Adipocyte (in vitro differentiated cells): ENCODE results near the gene FGD2.

ENCODE experiments used
- DNase-seq: peaks from one replicate; pipeline ENCODE4 v3.0.0-alpha.2; 2015; ENCODE audit warnings: low read depth
- H3K27me3 ChIP-seq: replicated peaks from 2 replicates; pipeline ENCODE4 v1.7.0; 2013; ENCODE audit warnings: mild to moderate bottlenecking, low read length, moderate library complexity; ENCODE audit not compliant: control insufficient read depth, insufficient read depth
- H3K36me3 ChIP-seq: 2 replicates; pipeline ENCODE4 v1.7.0; 2013; ENCODE audit warnings: low read length, mild to moderate bottlenecking, moderate library complexity; ENCODE audit not compliant: control insufficient read depth, insufficient read depth, severe bottlenecking
- H3K4me1 ChIP-seq: 2 replicates; pipeline ENCODE4 v1.7.0; 2013; ENCODE audit warnings: mild to moderate bottlenecking, low read length, moderate library complexity; ENCODE audit not compliant: control insufficient read depth, insufficient read depth
- H3K4me3 ChIP-seq: 2 replicates; pipeline ENCODE4 v1.7.0; 2013; ENCODE audit warnings: mild to moderate bottlenecking, low read length, moderate library complexity
- H3K9ac ChIP-seq: 2 replicates; pipeline ENCODE4 v1.7.0; 2013; ENCODE audit warnings: mild to moderate bottlenecking, low read length, moderate library complexity
- H3K9me3 ChIP-seq: 2 replicates; pipeline ENCODE4 v1.7.0; 2013; ENCODE audit warnings: mild to moderate bottlenecking, low read length, moderate library complexity; ENCODE audit not compliant: control insufficient read depth

FGD2 gene, protein sequence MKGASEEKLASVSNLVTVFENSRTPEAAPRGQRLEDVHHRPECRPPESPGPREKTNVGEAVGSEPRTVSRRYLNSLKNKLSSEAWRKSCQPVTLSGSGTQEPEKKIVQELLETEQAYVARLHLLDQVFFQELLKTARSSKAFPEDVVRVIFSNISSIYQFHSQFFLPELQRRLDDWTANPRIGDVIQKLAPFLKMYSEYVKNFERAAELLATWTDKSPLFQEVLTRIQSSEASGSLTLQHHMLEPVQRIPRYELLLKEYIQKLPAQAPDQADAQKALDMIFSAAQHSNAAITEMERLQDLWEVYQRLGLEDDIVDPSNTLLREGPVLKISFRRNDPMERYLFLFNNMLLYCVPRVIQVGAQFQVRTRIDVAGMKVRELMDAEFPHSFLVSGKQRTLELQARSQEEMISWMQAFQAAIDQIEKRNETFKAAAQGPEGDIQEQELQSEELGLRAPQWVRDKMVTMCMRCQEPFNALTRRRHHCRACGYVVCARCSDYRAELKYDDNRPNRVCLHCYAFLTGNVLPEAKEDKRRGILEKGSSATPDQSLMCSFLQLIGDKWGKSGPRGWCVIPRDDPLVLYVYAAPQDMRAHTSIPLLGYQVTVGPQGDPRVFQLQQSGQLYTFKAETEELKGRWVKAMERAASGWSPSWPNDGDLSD

DNA sequence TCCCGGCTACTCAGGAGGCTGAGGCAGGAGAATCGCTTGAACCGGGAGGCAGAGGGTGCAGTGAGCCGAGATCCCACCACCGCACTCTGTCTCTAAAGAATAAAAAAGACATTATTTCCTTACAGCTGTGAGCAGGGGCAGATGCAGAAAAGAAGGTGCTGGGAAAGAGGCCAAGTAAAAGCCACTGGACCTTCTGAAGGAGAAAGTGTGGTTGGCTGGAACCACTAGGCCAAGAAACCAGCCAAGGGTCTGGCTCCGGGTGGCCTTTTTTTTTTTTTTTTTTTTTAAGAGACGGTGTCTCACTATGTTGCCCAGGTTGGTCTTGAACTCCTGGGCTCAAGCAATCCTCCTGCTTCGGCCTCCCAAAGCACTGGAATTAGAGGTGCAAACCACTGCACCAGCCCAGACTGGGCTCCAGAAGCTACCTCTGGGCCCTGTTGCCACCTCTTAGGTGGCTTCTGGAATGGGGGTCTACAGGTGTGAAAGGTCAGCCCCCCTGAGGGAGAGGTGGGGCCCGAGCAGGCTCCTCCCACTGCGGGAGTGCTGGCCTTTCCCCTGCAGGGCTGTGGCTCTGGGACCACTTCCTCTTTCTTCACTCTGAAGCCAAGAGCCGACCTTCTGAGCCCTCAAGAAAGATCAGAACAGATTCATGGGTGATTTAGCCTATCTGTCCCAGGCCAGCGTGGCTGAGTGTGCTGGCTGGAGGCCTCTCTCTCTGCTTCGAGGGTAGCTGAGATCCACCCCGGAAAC is at the start of gene FGD2:
TSS of gene FGD2 (plus strand) at position 595 of the 750 bp plus-strand sequence. CDS start 163 bp downstream, outside the sequence.
- peaks cover 17% of the 10 kb centered on the region for H3K27me3 ChIP-seq
- DNase-seq, result no peak

DNA sequence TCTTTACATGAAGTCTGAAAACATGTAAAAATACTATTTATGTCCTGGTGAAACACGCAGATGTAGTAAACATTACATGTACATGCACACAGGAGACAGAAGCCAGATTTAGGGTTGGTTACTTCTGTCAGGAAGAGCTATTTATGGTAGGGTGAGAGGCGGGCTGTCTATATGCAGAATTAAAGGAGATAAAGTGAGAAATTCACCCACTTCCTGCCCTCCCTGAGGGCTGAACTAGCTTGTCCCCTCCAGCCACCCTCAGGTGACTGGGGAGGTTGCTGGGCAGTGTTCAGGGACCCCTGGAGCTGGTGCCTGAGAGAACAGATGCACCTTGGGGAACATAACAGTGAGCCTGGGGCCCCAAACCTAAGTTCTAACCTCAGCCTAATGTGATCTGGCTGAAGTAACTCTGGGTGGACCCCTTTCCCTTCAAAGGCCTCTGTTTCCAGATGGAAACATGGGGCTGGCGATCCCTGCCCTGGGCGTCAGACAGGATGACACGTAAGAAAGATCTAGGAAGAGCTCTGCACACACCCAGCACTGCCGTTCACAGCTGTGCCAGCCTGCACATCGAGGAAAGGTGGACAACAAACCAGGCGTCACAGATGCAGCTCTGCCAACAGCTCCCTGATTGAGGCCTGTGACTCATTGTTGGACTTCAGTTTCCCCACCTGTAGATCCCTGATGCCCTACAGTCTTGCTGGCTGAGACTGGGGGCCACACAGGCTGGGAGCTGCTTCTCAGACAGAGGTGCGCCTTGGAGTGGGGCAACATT is 49.6 kb upstream of the FGD2 start:
- no peaks in the 10 kb centered on the region for H3K36me3 ChIP-seq
- H3K9me3 ChIP-seq, result no peaks in the 10 kb centered on the region
- no peak for DNase-seq
- H3K27me3 ChIP-seq, result peaks cover 17% of the 10 kb centered on the region
- no peak overlapping the region for H3K4me3 ChIP-seq
- H3K9ac ChIP-seq, result no peak overlapping the region
- no peaks in the 10 kb centered on the region for H3K4me1 ChIP-seq

More for the DNA sequence above, at the start of gene FGD2:
- Histone ChIP-seq H3K4me1 (peaks cover 15% of the 10 kb centered on the region), H3K4me3 (no peak within 1 kb of the TSS), H3K9me3 (peaks cover 3% of the 10 kb centered on the region), H3K9ac (no peak within 1 kb of the TSS), H3K36me3 (no peaks in the 10 kb centered on the region)

DNA sequence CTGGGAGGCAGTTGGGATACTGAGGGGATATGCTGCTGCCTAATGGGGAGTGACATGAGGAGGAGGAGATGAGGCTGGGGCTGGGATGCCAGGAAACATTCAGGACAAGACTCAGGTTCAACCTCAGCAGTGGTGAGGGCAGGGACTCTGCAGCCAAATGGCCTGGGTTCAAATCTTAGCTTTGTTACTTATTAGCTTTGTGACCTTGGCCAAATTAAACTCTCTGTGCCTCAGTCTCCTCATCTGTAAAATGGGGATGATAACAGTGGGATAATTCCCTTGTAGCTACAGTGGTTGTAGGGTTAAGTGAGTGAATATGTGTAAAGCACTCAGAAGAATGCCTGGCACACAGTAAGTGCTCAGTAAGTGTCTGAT is 49.0 kb upstream of the FGD2 start:
- H3K27me3 ChIP-seq, result peaks cover 17% of the 10 kb centered on the region

DNA sequence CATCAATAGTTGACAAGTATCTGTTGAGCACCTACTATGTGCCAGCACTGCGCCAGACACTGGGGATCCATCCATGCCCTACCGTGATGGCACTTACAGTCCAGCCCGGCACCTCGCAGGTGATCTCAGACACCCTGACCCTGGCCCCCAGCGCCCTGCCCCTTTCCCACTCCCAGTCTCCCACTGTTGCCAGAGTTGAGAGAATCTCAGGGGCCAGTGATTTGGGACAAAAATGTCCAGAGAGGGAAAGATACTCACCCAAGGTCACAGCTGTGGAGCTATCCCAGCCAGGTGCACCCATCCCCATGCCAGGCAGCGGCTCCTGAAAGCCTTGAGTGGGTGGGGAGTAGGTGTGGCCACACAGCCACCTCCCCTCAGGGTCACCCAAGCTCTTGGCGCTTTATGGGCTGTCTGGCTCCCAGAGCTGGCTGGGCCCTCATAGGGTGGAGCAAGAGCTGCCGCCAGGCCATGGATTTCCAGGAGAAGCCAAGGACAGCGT is 47.6 kb upstream of the FGD2 start:
- Histone ChIP-seq H3K9me3 (no peaks in the 10 kb centered on the region), H3K4me1 (no peaks in the 10 kb centered on the region), H3K9ac (no peak overlapping the region), H3K4me3 (no peak overlapping the region), H3K27me3 (peaks cover 17% of the 10 kb centered on the region), H3K36me3 (no peaks in the 10 kb centered on the region)
- no peak for DNase-seq

More for the DNA sequence above, 49.0 kb upstream of the FGD2 start:
- Histone ChIP-seq H3K9ac (no peak overlapping the region), H3K9me3 (no peaks in the 10 kb centered on the region), H3K4me1 (no peaks in the 10 kb centered on the region), H3K36me3 (no peaks in the 10 kb centered on the region), H3K4me3 (no peak overlapping the region)
- no peak for DNase-seq

DNA sequence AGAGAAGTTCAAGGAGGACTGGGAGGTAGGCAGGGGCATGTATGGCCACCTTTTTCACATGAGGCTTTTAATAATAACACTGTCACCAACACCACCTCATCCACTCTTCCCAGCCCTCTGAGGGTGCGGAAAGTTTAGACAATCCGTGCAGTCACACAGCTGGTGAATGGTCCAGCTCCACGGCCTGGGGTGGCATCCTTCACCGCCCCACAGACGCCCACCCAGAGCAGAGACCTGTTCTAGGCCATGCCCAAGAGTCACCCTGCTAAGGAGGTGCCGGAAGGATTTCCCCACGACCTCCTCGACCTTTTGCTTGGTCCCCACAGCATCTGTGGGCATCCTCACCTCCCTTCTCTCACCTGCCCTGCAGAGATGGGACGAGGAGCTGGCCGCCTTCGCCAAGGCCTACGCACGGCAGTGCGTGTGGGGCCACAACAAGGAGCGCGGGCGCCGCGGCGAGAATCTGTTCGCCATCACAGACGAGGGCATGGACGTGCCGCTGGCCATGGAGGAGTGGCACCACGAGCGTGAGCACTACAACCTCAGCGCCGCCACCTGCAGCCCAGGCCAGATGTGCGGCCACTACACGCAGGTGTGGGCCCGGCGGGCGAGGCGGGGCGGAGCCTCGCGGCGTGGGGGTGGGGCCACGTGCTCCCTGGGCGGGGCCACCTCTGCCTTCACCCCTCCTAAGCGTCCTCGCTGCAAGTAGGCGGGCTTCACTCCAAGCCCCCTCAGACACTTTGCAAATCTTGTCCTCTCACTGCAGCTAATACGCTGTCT is 46.5 kb upstream of the FGD2 start:
- no peaks in the 10 kb centered on the region for H3K4me1 ChIP-seq
- DNase-seq, result no peak
- H3K4me3 ChIP-seq, result no peak overlapping the region
- no peak overlapping the region for H3K9ac ChIP-seq
- no peaks in the 10 kb centered on the region for H3K9me3 ChIP-seq
- H3K36me3 ChIP-seq, result no peaks in the 10 kb centered on the region
- H3K27me3 ChIP-seq, result peaks cover 17% of the 10 kb centered on the region

DNA sequence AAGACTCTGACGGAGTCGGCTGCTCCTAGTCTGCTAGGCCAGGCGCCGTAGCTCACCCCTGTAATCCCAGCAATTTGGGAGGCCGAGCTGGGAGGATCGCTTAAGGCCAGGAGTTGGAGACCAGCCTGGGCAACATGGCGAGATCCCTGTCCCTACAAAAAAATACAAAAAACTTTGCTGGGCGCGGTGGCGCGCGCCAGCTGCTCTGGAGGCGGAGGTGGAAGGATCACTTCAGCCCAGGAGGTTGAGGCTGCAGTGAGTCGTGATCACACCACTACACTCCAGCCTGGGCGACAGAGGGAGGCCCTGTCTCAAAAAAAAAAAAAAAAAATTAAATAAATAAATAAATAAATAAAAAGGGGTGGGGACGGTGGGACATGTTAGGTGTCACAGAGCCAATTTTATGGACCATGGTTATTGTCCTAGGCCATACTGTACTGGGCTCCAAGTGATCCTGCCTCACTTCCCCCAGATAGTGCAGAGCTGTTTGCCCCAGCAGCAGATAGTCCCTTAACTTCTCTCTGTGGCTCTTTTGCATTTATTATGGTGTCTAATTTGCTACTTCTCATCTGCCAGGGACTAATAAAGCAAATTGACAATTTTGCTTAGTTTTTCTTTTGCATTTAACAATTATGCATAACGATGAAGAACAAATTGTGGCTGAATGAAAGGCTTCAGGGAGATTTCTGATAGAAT is 45.8 kb upstream of the FGD2 start:
- Histone ChIP-seq H3K4me1 (no peaks in the 10 kb centered on the region), H3K27me3 (peaks cover 14% of the 10 kb centered on the region), H3K4me3 (no peak overlapping the region), H3K9ac (no peak overlapping the region), H3K36me3 (no peaks in the 10 kb centered on the region), H3K9me3 (no peaks in the 10 kb centered on the region)
- DNase-seq, result no peak

DNA sequence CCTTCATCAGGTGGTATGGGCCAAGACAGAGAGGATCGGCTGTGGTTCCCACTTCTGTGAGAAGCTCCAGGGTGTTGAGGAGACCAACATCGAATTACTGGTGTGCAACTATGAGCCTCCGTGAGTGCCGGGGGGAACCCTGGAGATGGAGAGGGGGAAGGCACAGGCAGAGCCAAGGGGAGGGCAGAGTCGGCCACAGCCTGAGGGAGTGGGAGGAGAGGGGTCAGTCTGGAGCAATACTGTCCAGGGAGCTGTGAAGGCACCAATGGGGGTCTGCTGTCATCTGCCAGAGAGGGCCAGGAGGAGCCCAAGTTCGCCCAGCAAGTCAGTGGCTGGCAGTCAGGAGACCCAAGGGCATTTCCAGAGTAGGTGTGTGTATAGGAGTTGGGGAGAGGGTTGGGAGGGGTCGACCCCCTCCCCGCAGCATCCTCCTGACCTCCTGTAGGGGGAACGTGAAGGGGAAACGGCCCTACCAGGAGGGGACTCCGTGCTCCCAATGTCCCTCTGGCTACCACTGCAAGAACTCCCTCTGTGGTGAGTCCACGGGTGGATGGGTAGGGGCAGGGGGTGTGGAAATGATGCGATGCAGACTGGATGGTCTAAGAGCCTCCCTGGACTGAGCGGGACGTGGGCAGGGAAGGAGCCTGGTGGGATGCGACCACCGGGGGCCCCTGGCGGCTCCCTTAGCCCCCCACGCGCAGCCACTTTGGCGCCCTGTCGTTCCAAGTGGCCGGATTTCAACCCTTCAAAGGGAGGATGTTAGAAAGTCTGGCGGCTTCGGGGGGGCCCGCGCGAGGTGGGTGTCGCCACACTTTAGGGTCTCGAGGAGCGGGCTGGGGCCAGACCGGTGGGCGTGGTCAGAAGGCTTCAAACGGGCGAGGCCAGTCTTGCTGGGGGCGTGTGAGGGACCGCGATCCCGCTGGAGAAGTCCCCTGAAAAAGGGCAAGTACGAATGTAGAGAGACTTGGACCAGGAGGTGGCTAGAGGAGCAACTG is 43.7 kb upstream of the FGD2 start:
- Histone ChIP-seq H3K4me1 (no peaks in the 10 kb centered on the region), H3K36me3 (no peaks in the 10 kb centered on the region), H3K27me3 (peaks cover 3% of the 10 kb centered on the region), H3K9ac (no peak overlapping the region), H3K9me3 (no peaks in the 10 kb centered on the region), H3K4me3 (no peak overlapping the region)
- no peak for DNase-seq

DNA sequence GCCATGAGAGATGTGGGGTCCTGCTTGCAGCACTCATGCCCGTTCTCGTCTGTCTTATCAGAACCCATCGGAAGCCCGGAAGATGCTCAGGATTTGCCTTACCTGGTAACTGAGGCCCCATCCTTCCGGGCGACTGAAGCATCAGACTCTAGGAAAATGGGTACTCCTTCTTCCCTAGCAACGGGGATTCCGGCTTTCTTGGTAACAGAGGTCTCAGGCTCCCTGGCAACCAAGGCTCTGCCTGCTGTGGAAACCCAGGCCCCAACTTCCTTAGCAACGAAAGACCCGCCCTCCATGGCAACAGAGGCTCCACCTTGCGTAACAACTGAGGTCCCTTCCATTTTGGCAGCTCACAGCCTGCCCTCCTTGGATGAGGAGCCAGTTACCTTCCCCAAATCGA is 42.6 kb upstream of the FGD2 start:
- peak; percentile 39 for DNase-seq

More for the DNA sequence above, 42.6 kb upstream of the FGD2 start:
- H3K4me3 ChIP-seq, result no peak overlapping the region
- no peak overlapping the region for H3K9ac ChIP-seq
- H3K27me3 ChIP-seq, result no peaks in the 10 kb centered on the region
- no peaks in the 10 kb centered on the region for H3K4me1 ChIP-seq
- H3K9me3 ChIP-seq, result no peaks in the 10 kb centered on the region
- peaks cover 10% of the 10 kb centered on the region for H3K36me3 ChIP-seq
